Measurements from ENCODE around the gene TUBGCP6.
A peak's percentile ranks its signal among the peaks of the same experiment; 100 is the strongest.

Gene TUBGCP6

GRCh38 chr22:50272044-50272802 is 27.4 kb upstream of the TUBGCP6 start:
- Histone ChIP-seq H3K27ac (peak overlapping the region; percentile 50), H3K9me3 (ENCODE audit: severe bottlenecking) (no peaks in the 10 kb centered on the region), H3K36me3 (peaks cover 28% of the 10 kb centered on the region), H3K27me3 (ENCODE audit: insufficient read depth, low read depth, severe bottlenecking) (no peaks in the 10 kb centered on the region), H3K4me3 (ENCODE audit: low read depth, low read length) (peak overlapping the region; percentile 91)
- DNase-seq, result peak; percentile 35
- TF ChIP-seq CTCF (IDR thresholded peaks at IDR 0.05; ENCODE audit: low read depth, low read length), result no peak

DNA sequence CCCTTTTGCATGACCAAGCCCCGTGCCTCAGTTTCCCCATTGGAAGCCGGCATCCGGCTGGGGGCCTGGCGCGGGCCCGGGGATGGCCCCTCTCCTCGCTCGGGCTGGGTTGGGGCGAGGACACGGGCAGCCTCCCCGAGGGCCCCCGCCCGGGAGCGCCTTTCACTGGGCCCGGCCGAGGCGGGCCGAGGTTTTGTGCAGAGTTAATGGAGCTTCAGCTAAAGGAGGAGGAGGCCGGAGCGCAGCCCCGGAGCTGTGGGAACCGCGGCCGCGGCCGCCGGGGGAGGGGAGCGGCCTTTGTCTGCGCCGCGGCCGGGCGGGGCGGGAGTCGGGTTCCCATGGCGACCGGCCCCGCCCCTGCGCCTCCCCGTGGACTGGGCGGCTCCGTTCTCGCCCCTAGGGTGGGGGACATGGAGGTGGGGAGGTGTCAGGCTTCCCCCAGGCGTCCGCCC is 26.7 kb upstream of the TUBGCP6 start:
- Histone ChIP-seq H3K27me3 (ENCODE audit: insufficient read depth, low read depth, severe bottlenecking) (no peaks in the 10 kb centered on the region), H3K9me3 (ENCODE audit: severe bottlenecking) (no peaks in the 10 kb centered on the region), H3K36me3 (peaks cover 29% of the 10 kb centered on the region), H3K27ac (peak overlapping the region; percentile 87), H3K4me3 (ENCODE audit: low read depth, low read length) (peak overlapping the region; percentile 91)
- DNase-seq, result peak; percentile 86
- TF ChIP-seq CTCF (IDR thresholded peaks at IDR 0.05; ENCODE audit: low read depth, low read length), result no peak

GRCh38 chr22:50270666-50271394 is 26.0 kb upstream of the TUBGCP6 start:
- DNase-seq, result peak; percentile 23
- H3K4me3 ChIP-seq (ENCODE audit: low read depth, low read length), result peak overlapping the region; percentile 91
- peak overlapping the region; percentile 87 for H3K27ac ChIP-seq
- TF ChIP-seq CTCF (IDR thresholded peaks at IDR 0.05; ENCODE audit: low read depth, low read length), result no peak
- H3K9me3 ChIP-seq (ENCODE audit: severe bottlenecking), result no peaks in the 10 kb centered on the region
- peaks cover 24% of the 10 kb centered on the region for H3K36me3 ChIP-seq
- no peaks in the 10 kb centered on the region for H3K27me3 ChIP-seq (ENCODE audit: insufficient read depth, low read depth, severe bottlenecking)

- Histone ChIP-seq H3K9me3 (ENCODE audit: severe bottlenecking) (no peaks in the 10 kb centered on the region), H3K27ac (peak within 1 kb of the TSS; percentile 87), H3K27me3 (ENCODE audit: insufficient read depth, low read depth, severe bottlenecking) (no peaks in the 10 kb centered on the region), H3K4me3 (ENCODE audit: low read depth, low read length) (peak within 1 kb of the TSS; percentile 91), H3K36me3 (peaks cover 20% of the 10 kb centered on the region)
- TF ChIP-seq CTCF (IDR thresholded peaks at IDR 0.05; ENCODE audit: low read depth, low read length), result no peak
- DNase-seq, result peak; percentile 79
Observed at GRCh38 chr22:50269970-50270665, 25.3 kb upstream of the TUBGCP6 start, which contains the start of gene MAPK11. Gene MAPK11, minus strand, starts transcription at chr22:50270380. Its CDS starts 88 bp downstream, at chr22:50270292.

DNA sequence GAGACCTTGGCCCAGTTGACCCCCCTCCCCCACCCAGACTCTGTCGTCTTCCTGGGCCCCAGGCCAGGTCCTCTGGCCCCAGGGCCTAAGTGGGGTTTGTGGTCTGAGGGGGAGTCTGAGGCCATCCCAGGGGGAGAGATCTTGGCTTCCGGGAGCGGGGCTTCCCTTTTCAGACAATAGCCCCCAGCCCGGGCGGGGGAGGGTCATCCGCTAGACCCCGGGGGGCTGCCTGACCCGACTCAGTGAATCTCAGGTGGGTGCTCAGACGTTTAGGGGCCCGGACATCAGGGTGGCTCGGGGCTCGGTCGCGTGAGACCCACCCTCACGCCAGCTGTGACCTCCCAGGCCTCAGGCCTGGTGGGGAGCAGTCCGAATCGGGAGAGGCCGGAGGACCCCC is 24.7 kb upstream of the TUBGCP6 start:
- no peak for TF ChIP-seq CTCF (IDR thresholded peaks at IDR 0.05; ENCODE audit: low read depth, low read length)
- no peaks in the 10 kb centered on the region for H3K9me3 ChIP-seq (ENCODE audit: severe bottlenecking)
- H3K36me3 ChIP-seq, result peaks cover 22% of the 10 kb centered on the region
- peak overlapping the region; percentile 87 for H3K27ac ChIP-seq
- H3K4me3 ChIP-seq (ENCODE audit: low read depth, low read length), result peak overlapping the region; percentile 64
- no peaks in the 10 kb centered on the region for H3K27me3 ChIP-seq (ENCODE audit: insufficient read depth, low read depth, severe bottlenecking)
- DNase-seq, result no peak

Data from WERI-Rb-1 (cell line).